B cell (primary cell): Measurements from ENCODE around the gene LTBP3.

ENCODE experiments used
- CTCF ChIP-seq: fragments of 200-600 bp; IDR thresholded peaks from one replicate; pipeline ENCODE4 v1.8.0; 2022; ENCODE audit warnings: antibody characterized with exemption, mild to moderate bottlenecking
- EZH2 ChIP-seq: IDR thresholded peaks from 2 replicates; pipeline ENCODE4 v1.6.1; 2012; ENCODE audit warnings: borderline replicate concordance, low read depth, mild to moderate bottlenecking, moderate library complexity, low read length; ENCODE audit not compliant: insufficient read depth, poor library complexity, severe bottlenecking

GRCh38 chr11:65506772-65507505 is 51.2 kb downstream of the LTBP3 start:
- TF ChIP-seq CTCF = no peak
- no peak for TF ChIP-seq EZH2
